GM23338 (cell line): ENCODE results near the gene MARCHF2. TPM values are rescaled to one million over a fixed set of nuclear protein-coding genes. Genes with fewer than 3 reads are reported as not detected.

Experiments
- ATAC-seq: fragments of 200-7000 bp; cut with Tn5 transposase; 3 replicates; pipeline ENCODE4 v1.9.1; 2020
- DNase-seq: peaks from one replicate; pipeline ENCODE4 v3.0.0-alpha.2; 2015; ENCODE audit warnings: low spot score
- H2AFZ ChIP-seq: fragments of 200-600 bp; sonication (generic); 2 replicates; pipeline ENCODE4 v1.8.0; 2016; ENCODE audit warnings: antibody characterized with exemption, mild to moderate bottlenecking, moderate library complexity
- H3F3A ChIP-seq: fragments of 200-600 bp; sonication (generic); replicated peaks from 2 replicates; pipeline ENCODE4 v1.8.0; 2017; ENCODE audit warnings: antibody characterized with exemption, mixed run types, low read depth
- H3K27ac ChIP-seq: fragments of 200-600 bp; sonication (generic); 2 replicates; pipeline ENCODE4 v1.6.1; 2016; ENCODE audit warnings: low read depth
- H3K27me3 ChIP-seq: fragments of 200-600 bp; sonication (generic); 2 replicates; pipeline ENCODE4 v1.8.0; 2016; ENCODE audit warnings: mild to moderate bottlenecking, mixed run types, moderate library complexity; ENCODE audit not compliant: insufficient read depth
- H3K36me3 ChIP-seq: fragments of 200-600 bp; sonication (generic); 2 replicates; pipeline ENCODE4 v1.8.0; 2016; ENCODE audit warnings: mild to moderate bottlenecking; ENCODE audit not compliant: insufficient read depth
- H3K4me1 ChIP-seq: fragments of 200-600 bp; sonication (generic); 2 replicates; pipeline ENCODE4 v1.8.0; 2016; ENCODE audit warnings: mild to moderate bottlenecking, moderate library complexity; ENCODE audit not compliant: insufficient read depth
- H3K4me2 ChIP-seq: fragments of 200-600 bp; sonication (generic); 2 replicates; pipeline ENCODE4 v1.7.1; 2017; ENCODE audit warnings: mixed run types
- H3K4me3 ChIP-seq: fragments of 200-600 bp; sonication (generic); 2 replicates; pipeline ENCODE4 v1.6.1; 2016; ENCODE audit warnings: mixed run types
- H3K79me2 ChIP-seq: fragments of 200-600 bp; sonication (generic); replicated peaks from 2 replicates; pipeline ENCODE4 v1.8.0; 2017; ENCODE audit warnings: mild to moderate bottlenecking; ENCODE audit not compliant: insufficient read depth
- H3K9me2 ChIP-seq: fragments of 200-600 bp; sonication (generic); 2 replicates; pipeline ENCODE4 v1.8.0; 2017; ENCODE audit not compliant: insufficient read depth
- H4K20me1 ChIP-seq: fragments of 200-600 bp; sonication (generic); replicated peaks from 2 replicates; pipeline ENCODE4 v1.8.0; 2017; ENCODE audit warnings: mild to moderate bottlenecking; ENCODE audit not compliant: insufficient read depth
- H3K27ac Mint-ChIP-seq: 2 replicates; pipeline ENCODE4 v1.8.0; 2020; ENCODE audit warnings: inconsistent platforms, mild to moderate bottlenecking, moderate library complexity, mixed read lengths
- H3K27me3 Mint-ChIP-seq: 3 replicates; pipeline ENCODE4 v1.8.0; 2022; ENCODE audit warnings: low read depth, mild to moderate bottlenecking, moderate library complexity, mixed read lengths, inconsistent platforms; ENCODE audit not compliant: insufficient read depth, poor library complexity
- H3K36me3 Mint-ChIP-seq: 3 replicates; pipeline ENCODE4 v1.8.0; 2021; ENCODE audit warnings: low read depth, mild to moderate bottlenecking, inconsistent platforms, moderate library complexity, mixed read lengths
- H3K4me1 Mint-ChIP-seq: 3 replicates; pipeline ENCODE4 v1.8.0; 2020; ENCODE audit warnings: mild to moderate bottlenecking, inconsistent platforms, mixed read lengths
- H3K4me3 Mint-ChIP-seq: 3 replicates; pipeline ENCODE4 v1.8.0; 2021; ENCODE audit warnings: moderate library complexity, mild to moderate bottlenecking, inconsistent platforms, mixed read lengths
- H3K9me3 Mint-ChIP-seq: 3 replicates; pipeline ENCODE4 v1.8.0; 2020; ENCODE audit warnings: moderate library complexity, mild to moderate bottlenecking, inconsistent platforms, mixed read lengths
- CREB1 ChIP-seq: fragments of 250-450 bp; sonication (Bioruptor Pico); IDR thresholded peaks from 2 replicates; pipeline ENCODE4 v1.5.0; 2020; ENCODE audit warnings: low read depth, mild to moderate bottlenecking, moderate library complexity
- CTCF ChIP-seq, 2 experiments: fragments of 200-600 bp in 1 of 2; sonication (generic) in 1 of 2; conservative IDR thresholded peaks; 2 replicates each; pipeline versions ENCODE4 v1.5.1 to v1.6.1; 2016 to 2017; ENCODE audit warnings: antibody characterized with exemption in 2 of 2, low read depth in 2 of 2, mild to moderate bottlenecking in 2 of 2, moderate library complexity in 1 of 2
- ETS1 ChIP-seq: IDR thresholded peaks from 2 replicates; pipeline ENCODE4 v1.6.1; 2016; ENCODE audit warnings: antibody characterized with exemption
- NANOG ChIP-seq: IDR thresholded peaks from 2 replicates; pipeline ENCODE4 v1.6.1; 2016; ENCODE audit warnings: antibody characterized with exemption, borderline replicate concordance
- ZNF114 ChIP-seq: fragments of 250-450 bp; sonication (Bioruptor Pico); IDR thresholded peaks from 2 replicates; pipeline ENCODE4 v1.5.0; 2020; ENCODE audit warnings: mild to moderate bottlenecking, moderate library complexity
- ZNF331 ChIP-seq: fragments of 250-450 bp; sonication (Bioruptor Pico); IDR thresholded peaks from 2 replicates; pipeline ENCODE4 v1.5.0; 2020; ENCODE audit warnings: low read depth, mild to moderate bottlenecking, moderate library complexity
- ZNF462 ChIP-seq: fragments of 250-450 bp; sonication (Bioruptor Pico); IDR thresholded peaks from 2 replicates; pipeline ENCODE4 v1.5.0; 2020; ENCODE audit warnings: mild to moderate bottlenecking, moderate library complexity
- polyA plus RNA-seq: library from polyadenylated mRNA; unstranded; fragments of >200 nt; fragmentation: Nextera tagmentation; extraction: Ambion mirVana; gene quantifications from 2 replicates; pipeline ENCODE4 v1.2.1, GENCODE V29; 2016
- total RNA-seq: library from RNA; depleted of rRNA; stranded (reverse); fragments of >200 nt; shearing (Covaris generic); gene quantifications from 2 replicates; pipeline ENCODE4 v1.2.3, GENCODE V29; 2014

The MARCHF2 gene
- total and polyA plus RNA-seq, 2 experiments from 2014 or later = 18.9 to 50.1 TPM

- peaks cover 9% of the 10 kb centered on the region for H3K79me2 ChIP-seq
- H3K4me3 ChIP-seq = no peak overlapping the region
- Mint-ChIP-seq H3K27me3 (peaks cover 8% of the 10 kb centered on the region), H3K27ac (no peak overlapping the region), H3K36me3 (peaks cover 28% of the 10 kb centered on the region), H3K4me3 (no peak overlapping the region), H3K4me1 (no peaks in the 10 kb centered on the region), H3K9me3 (no peaks in the 10 kb centered on the region)
- no peaks in the 10 kb centered on the region for H3K27me3 ChIP-seq
- H3K4me1 ChIP-seq = no peaks in the 10 kb centered on the region
- ATAC-seq (no peak), DNase-seq (no peak)
- H3K36me3 ChIP-seq = no peaks in the 10 kb centered on the region
- no peak for TF ChIP-seq CREB1 (CRISPR knock-in tag)
- TF ChIP-seq ZNF331 (CRISPR knock-in tag) = no peak
- 0 out of 4 replicates have a peak, but pooled peaks of 1 of the 2 experiments have one; percentile 6 for TF ChIP-seq CTCF (conservative IDR thresholded peaks at IDR 0.05; ENCODE audit: low read depth in 2 of 2)
- TF ChIP-seq ZNF114 (CRISPR knock-in tag) = no peak
- TF ChIP-seq ZNF462 (CRISPR knock-in tag) = no peak
- no peak for TF ChIP-seq NANOG
- TF ChIP-seq ETS1 = no peak
- H3K4me2 ChIP-seq = no peak overlapping the region
- H3K27ac ChIP-seq = no peak overlapping the region
- no peaks in the 10 kb centered on the region for H3K9me2 ChIP-seq
- 0 out of 2 replicates have a peak, but pooled peaks cover 2% of the 10 kb centered on the region for H3F3A ChIP-seq
- no peaks in the 10 kb centered on the region; the same call in 1 of the 2 replicates for H4K20me1 ChIP-seq
- no peak overlapping the region for H2AFZ ChIP-seq
These were observed 9.8 kb upstream of the MARCHF2 start for GRCh38 chr19:8403098-8403819.
